NCI-H146 treated with DMSO at 0.1 percent for 48 hours (cell line): Measurements from ENCODE around the gene SLC11A1.

Source experiments
- DNase-seq: peaks from one replicate; lab custom pipeline; 2025; ENCODE audit not compliant: unreplicated experiment; lab: John Stamatoyannopoulos, UW

SLC11A1 gene, protein sequence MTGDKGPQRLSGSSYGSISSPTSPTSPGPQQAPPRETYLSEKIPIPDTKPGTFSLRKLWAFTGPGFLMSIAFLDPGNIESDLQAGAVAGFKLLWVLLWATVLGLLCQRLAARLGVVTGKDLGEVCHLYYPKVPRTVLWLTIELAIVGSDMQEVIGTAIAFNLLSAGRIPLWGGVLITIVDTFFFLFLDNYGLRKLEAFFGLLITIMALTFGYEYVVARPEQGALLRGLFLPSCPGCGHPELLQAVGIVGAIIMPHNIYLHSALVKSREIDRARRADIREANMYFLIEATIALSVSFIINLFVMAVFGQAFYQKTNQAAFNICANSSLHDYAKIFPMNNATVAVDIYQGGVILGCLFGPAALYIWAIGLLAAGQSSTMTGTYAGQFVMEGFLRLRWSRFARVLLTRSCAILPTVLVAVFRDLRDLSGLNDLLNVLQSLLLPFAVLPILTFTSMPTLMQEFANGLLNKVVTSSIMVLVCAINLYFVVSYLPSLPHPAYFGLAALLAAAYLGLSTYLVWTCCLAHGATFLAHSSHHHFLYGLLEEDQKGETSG

DNA sequence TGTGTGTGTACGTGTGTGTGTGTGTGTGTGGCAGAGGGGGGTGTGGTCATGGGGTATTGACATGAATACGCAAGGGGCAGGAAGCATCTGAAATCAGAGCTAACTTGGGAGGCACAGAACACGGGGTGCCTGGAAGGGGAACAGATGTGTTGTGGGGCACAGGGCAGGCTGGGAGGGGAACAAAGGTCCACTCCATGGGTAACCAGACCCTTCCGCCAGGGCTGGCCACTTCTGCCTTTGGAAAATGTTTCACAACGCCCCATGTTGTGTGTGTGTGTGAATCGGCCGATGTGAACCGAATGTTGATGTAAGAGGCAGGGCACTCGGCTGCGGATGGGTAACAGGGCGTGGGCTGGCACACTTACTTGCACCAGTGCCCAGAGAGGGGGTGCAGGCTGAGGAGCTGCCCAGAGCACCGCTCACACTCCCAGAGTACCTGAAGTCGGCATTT, at the start of gene SLC11A1:
TSS of gene SLC11A1 (plus strand) at position 358 of the 451 bp plus-strand sequence. CDS start 96 bp downstream, outside the sequence.
- DNase-seq = no peak

DNA sequence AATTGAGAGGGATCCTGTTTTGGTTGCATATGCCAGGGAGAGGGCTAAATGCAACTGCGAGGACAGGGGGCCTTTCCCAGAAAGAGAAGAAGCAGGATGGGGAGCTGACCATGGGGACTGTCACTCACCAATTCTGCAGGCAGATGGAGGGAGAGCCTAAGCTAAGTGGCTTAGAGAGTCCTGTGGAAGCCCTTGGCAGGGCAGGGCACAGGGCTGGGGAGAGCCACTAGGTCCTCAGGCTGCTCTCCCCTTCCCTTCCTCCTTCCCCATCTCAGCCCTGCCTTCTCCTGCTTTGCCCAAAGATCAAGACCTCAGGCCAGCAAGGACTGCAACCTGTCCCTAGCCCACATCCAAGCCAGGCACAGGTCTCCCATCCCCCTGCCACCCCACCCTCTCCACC, 49.8 kb upstream of the SLC11A1 start:
- DNase-seq = no peak

DNA sequence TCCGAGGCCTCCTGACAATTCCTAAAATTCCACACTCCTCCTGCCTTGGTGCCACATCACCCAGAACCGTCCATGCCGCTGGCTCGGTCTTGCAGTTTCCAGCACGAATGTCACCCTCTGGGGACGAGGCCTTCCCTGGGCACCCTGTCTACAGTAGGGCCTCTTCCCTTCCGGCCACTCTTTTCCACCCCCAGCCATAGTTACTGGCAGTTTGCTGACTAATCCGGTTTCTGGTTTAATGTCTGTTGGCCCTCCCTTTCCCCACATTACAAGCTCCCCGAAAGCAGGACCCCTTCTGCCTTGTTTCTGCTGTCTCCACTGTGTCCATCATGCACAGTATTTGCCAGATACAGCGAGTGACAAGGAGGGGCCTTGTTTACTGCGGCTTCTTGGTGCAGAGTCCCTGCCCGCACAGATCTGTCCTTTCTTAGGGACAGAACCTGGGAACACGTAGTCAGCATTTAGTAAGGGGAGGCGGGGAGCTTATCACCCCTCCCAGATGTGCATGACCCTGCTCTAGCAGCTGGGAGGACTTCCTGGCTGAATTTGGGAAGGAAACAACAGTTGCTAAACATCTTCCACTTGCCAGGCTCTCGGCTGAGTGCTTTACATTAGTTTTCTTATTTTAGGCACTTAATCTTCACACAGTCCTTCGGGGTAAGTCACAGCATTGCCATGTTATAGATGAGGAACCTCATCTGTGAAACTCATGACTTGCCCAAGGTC, 49.0 kb upstream of the SLC11A1 start:
- DNase-seq = no peak

DNA sequence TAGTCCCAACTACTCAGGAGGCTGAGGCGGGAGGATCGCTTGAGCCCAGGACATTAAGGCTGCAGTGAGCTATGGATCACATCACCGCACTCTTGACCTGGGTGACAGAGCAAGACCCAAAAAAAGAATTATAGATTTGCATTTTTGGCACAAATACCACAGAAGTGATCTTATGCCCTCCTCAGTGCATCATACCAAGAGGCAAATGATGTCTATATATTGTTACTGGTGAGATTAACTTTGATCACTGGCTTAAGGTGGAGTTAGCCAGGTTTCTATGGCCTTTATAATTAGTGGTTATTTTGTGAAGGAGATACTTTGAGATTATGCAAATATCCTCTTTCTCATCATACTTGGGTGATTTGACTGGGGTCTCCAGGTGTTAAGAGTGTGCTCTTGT, 47.5 kb upstream of the SLC11A1 start:
- DNase-seq = no peak

DNA sequence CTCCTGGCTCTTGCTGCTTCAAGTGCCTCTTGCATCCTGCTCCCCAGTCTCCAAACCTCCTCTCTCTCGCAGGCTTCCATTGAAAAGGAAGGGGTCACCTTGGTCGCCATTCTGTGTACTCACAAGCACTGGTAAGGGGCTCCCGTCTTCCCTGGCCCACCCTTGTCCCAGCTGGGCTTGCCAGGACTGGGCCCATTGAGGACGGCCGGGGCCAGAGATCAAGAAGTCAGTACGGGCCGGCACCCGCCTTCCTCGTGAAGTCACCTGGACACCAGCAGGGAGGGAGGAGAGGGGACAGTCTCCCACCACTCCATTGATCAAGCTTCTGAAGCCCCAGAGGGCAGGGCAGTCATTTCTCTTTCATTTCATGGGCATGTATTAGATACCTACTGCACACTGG, 41.4 kb upstream of the SLC11A1 start:
- DNase-seq = no peak

DNA sequence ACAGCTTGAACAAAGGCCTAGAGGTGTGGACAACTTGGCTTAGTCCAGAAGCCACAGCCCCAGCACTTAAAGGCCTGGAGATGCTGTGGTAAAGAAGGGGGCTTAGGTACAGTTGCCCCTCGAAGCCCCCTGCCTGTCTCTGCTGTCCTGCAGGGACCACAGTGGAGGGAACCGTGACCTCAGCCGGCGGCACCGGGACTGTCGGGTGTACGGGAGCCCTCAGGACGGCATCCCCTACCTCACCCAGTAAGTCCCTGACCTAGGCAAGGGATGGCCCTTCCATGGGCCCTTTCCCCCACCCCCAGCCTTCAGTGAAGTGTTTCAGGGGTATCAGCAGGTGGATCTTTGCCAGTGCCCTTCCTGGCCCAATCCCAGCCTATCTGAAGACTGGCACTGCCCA, 40.7 kb upstream of the SLC11A1 start:
- DNase-seq = no peak

DNA sequence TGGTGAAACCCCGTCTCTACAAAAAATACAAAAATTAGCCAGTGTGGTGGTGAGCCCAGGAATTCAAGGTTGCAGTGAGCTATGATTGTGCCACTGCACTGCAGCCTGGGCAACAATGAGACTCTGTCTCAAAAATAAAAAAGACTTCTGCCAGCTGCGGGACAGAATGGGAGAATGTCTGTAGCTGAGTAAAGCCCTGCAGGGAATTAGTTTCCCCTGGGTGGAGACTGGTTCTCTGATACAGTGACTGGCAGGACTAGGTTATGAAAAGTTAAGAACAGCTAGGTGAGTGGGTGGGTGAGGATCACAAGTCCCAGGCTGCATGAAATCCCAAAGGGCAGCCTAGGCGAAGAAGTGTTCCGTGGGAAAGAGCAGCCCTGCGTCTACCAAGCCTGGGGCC, 39.2 kb upstream of the SLC11A1 start:
- no peak for DNase-seq

DNA sequence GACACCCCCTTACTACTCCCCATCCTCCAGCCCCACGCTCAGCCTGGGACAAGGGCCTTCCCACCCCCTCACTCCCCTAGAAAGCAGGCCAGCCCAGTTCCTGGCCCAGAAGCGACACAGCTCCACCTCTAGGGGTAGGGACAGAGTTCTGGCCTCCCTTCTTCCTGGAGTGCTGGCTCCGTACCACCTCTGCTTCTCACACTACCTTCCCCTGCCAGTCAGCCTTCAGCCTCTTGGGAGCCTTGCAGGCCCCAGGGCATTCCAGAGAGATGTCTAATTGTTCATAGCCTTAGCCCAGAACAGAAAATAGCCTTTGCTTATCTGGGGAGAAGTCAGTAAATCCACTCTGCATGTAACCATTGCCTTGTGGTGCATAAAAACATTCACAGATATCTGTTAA, 38.5 kb upstream of the SLC11A1 start:
- no peak for DNase-seq

DNA sequence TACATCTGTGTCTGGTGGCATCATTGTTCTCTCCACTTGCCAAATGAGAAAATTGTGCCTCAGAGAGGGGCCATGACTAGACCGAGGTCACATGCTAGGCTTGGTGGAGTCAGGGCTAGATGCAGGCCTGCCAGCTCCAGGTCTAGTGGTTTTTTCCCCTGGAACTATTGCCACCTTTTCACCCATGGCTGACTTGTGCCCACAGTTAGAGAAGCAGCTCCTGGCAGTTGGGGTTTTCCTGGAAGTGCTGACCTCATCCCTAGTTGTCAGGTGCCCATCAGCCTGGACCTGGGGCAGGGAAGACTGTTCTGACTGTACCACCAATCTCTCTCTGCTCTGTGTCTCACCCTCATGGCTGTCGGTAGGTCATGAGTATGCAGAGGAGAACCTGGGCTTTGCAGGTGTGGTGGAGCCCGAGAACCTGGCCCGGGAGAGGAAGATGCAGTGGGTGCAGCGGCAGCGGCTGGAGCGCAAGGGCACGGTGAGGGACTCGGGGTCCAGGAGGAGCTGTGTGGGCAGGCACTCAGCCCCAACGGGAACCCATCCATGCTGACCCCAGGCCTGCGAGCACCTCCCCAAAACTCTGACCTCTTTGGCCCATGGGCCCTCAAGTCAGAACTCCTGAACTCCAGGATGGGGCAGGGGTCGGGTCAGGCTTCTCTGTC, 37.9 kb upstream of the SLC11A1 start:
- no peak for DNase-seq

DNA sequence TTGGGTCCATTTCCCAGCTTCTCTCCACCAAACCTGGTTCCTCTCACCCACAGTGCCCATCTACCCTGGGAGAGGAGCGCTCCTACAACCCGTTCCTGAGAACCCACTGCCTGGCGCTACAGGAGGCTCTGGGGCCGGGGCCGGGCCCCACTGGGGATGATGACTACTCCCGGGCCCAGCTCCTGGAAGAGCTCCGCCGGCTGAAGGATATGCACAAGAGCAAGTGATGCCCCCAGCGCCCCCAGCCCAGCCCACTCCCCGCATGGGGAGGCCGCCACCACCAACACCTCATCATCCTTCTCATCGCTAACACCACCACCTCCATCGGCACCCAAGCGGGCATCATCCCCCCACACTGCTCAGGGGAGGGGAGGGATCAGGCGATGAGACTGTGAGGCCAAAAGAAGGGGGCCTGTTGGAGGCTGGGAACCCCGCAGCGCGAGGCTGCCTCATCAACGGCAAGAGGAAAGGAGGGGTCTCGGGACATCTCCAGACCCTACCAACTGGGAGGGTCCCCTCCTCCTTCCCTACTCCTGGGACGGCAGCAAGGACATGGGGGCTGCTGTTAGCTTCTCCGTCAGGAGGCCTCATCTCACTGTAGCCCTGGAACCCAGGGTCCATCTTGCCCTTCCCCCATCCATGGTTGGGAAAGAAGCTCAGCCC, 37.2 kb upstream of the SLC11A1 start:
- no peak for DNase-seq

DNA sequence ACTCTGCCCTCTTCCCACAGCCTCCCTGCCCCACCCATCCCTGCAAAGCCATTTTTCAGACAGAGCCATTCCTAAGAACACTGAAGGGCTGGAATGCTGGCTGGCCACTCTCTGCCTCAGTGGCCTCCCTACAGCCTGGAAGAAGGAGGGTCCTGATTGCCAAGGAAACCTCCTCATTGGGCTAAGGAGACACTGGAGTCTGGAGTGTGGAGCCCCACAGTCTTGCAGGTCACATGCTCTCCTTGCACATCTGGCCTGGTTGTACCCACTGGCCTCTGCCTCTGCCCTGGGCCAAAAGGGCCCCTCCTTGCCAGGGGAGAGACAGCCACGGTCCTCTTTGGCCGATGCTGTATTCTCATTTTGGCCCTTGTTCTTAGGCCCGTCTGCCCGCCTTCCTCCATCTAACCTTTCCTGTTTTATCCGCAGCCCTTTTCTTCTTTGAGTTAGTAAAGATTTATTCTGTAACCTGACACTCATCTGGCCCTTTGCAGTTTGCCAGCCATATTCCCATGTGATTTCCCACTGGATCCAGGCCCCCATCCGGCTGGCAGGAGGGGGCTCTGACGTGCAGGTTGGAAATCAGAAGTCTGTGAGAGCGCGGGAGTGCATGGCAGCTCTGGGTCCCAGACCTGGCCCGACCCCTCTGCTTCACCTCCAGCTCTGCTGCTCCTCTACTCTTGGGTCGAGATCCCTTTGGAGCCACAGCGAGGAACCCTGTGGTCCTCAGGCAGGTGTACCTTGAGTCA, 36.4 kb upstream of the SLC11A1 start:
- no peak for DNase-seq

DNA sequence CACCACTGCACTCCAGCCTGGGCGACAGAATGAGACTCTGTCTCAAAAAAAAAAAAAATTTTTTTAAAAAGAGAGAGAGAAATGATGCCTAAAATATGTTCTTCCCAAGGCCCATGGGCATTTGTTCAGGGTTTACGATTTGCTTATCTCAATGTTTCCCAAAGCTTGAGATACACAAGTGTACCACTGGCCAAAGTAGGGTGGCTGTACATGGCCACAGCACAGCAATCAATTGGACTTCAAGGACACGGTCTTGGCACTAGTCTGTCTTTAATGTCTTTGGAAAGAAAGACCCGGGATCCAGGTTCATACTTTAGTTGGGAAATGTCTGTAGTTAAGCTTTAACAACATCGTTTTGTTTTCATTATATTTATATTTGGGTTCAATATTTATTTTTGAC, 34.9 kb upstream of the SLC11A1 start:
- DNase-seq = no peak

DNA sequence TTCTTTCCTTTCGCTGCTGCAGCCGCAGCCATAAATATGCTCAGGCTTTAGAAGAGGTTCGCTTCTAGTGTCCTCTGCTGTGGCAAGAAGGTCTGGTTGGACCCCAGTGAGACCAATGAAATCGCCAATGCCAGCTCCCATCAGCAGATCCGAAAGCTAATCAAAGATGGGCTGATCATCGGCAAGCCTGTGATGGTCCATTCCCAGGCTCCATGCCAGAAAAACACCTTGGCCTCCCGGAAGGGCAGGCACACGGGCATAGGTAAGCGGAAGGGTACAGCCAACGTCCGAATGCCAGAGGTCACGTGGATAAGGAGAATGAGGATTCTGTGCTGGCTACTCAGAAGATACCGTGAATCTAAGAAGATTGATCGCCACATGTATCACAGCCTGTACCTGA, 28.0 kb upstream of the SLC11A1 start:
- no peak for DNase-seq

DNA sequence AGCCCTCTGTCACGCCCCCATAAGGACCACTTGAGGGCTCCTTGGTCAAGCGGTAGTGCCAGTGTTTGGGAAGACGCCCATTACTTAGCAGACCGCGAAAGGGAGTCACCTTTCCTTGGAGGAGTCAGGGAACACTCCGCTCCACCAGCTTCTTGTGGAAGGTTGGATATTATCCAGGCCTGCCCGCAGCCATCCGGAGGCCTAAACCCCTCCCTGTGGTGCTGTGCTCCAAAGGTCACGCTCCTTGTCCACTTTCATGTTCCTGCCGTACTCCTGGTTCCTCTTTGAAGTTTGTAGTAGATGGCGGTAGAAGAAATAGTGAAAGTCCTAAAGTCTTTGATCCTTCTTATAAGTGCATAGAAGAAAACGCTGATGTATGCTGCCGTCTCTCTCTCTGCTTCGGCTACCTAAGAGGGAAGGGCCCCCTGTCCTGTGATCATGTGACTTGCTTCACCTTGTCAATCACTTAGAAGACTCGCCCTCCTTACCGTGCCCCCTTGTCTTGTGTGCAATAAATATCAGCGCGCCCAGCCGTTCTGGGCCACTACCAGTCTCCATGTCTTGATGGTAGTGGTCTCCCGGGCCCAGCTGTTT, 27.1 kb upstream of the SLC11A1 start:
- DNase-seq = no peak

DNA sequence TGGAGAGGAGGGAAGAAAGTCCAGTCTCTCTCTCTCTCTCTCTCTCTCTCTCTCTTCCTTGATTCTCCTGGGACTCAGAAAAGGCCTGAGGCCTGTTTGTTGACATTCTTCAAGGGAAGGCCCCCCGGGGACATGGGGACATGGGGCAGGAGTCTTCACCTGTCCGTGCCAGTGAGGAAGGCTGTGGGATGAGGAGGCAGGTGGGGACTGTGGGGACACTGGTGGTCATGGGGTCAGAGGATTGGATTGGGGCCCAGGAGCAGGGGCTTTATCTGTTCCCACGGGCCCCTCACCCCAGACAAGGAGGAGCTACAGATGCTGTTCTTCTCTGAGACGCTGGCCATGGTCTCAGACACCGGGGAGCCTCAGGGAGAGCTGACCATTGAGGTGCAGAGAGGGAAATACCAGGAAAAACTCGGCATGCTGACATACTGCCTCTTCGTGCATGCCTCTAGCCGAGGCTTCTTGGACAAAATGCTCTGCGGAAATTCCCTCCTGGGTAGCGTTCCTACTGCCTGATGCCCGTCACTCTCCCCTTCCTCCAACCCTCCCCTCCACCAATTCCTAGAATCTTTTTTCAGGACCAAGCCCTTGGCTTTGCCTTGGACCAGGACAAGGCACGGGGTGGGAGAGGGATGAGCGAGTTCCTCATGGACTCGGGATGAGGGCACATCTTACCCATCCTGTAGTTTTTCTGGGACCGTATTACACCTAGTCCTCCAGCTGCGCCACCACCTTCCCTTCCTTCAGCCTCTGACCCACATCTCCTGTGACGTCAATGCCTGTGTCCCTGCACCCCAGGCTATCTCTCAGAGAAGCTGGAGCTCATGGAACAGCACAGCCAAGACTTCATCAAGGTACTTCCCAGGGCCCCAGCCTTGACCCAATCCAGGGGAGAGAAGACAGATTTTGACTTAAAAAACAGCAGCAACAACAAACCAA, 24.6 kb upstream of the SLC11A1 start:
- no peak for DNase-seq

DNA sequence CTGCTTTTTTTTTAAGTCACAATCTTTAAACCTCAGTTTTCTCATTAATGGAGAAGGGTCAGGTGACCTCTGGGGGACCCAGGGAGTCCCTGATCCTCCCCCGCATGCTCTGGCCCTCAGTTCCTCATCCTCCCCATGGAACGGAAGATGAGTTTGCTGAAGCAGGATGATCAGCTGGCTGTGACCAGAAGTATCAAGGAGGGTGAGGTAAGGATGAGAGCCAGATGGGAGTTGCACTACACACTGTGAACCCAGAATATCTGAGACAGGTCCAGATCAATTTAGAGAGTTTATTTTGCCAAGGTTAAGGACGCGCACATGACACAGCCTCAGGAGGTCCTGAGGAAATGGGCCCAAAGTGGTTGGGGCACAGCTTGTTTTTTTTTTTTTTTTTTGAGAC, 21.6 kb upstream of the SLC11A1 start:
- DNase-seq = no peak

DNA sequence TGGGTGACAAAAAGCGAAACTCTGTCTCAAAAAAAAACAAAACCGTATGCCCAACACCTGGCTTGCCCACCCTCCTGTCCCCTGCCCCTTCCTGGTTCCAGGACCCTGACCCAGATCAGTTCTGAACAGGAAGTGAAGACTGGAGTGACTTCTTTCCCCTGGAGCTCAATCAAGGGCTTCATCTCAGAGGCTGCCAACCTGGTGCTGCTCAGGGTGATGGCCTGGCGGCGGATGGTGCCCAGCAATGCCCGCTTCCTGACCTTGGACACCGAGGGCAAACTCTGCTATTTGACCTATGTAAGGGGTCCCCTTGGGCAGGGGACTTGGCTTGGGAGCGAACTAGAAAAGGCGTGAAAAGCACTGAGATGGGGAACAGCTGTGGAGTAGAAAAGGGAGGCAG, 19.5 kb upstream of the SLC11A1 start:
- DNase-seq = no peak

DNA sequence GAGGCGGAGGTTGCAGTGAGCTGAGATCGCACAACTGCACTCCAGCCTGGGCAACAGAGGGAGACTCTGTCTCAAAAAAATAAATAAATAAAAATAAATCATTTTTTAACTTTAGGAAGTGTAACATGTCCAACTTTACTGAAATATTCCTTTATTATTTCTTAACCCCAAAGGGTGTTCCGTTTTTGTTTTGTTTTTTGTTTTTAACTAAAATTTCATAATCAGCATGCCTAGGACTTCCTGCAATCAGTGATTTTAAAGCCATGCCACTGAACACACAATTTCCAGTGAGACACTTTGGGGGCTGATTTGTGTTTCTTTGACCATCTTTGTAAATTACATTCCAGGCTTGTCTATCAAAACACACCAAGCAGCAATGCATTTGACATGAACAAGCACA, 18.3 kb upstream of the SLC11A1 start:
- DNase-seq = no peak

DNA sequence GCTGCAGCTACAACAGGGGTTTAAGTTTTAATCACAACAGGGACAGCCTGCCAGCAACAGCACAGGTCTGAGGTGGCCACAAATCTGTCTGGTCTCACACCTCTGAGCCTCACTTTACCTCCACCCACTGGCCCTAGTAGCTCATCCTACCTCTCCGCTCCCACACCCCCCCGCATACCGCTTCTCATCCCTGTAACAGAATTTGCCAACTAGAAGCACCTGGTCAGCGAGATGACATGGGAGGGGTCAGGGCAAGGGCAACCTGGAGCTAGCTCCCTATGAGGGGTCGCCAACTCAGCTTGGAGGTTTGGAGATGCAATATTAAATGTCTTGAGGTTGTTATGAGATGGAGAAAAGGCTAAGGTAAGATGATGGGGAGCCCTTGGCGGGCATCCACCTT, 17.9 kb upstream of the SLC11A1 start:
- no peak for DNase-seq
